GM18520 (cell line): ENCODE data around the gene SF1.
"Not testable (repeated sequence)": the region's sequence is repeated elsewhere in the genome, so short reads cannot be mapped to it uniquely, and the experiment has no call there.

Experiments
- ATAC-seq: cut with Tn5 transposase; IDR thresholded peaks from one replicate; pipeline ENCODE4 v1.9.1; 2021; ENCODE audit not compliant: unreplicated experiment

Gene SF1, protein sequence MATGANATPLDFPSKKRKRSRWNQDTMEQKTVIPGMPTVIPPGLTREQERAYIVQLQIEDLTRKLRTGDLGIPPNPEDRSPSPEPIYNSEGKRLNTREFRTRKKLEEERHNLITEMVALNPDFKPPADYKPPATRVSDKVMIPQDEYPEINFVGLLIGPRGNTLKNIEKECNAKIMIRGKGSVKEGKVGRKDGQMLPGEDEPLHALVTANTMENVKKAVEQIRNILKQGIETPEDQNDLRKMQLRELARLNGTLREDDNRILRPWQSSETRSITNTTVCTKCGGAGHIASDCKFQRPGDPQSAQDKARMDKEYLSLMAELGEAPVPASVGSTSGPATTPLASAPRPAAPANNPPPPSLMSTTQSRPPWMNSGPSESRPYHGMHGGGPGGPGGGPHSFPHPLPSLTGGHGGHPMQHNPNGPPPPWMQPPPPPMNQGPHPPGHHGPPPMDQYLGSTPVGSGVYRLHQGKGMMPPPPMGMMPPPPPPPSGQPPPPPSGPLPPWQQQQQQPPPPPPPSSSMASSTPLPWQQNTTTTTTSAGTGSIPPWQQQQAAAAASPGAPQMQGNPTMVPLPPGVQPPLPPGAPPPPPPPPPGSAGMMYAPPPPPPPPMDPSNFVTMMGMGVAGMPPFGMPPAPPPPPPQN

DNA sequence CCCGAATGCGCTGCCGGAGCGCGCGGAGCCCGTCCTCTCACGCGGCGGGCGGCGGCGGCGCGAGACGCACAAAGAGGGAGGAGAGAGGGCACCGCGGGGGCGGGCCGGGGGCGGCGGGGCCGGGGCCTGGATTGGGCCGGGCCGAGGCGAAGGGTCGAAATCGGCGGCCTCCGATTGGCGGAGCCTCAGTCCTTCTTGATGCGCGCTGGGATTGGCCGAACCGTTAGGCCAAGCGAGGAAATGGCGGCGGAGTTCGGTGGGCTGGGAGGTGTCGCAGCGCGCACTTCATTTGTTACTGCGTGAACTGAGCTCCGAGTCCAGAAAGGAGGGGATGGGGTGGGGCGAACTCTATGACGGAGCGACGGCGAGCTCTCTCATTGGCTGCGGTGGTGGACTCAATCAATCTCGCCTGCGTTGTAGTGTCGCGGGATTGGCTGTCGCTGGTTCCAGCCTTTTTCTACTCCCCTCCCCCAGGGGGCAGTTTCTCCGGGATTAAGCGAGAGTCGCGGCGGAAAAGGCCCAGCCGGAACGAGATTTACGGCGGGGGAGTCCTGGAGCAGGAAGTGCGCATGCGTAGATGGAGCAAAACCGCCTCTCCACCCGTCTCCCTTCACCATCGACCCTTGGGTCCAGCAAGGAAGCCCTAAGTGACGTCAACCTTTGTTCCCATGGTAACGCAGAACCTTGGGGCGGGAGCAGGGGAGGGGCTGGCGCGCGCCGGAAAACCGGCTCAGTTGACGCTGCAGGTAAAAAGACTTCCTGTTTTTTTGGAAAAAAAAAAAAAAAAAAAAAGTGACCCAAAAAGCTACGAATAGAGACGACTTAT is at the start of gene SF1:
SF1 (minus strand) TSS at position 70 of the 826 bp plus-strand sequence. CDS start 150 bp downstream, outside the sequence.
- peak; percentile 68 for ATAC-seq

DNA sequence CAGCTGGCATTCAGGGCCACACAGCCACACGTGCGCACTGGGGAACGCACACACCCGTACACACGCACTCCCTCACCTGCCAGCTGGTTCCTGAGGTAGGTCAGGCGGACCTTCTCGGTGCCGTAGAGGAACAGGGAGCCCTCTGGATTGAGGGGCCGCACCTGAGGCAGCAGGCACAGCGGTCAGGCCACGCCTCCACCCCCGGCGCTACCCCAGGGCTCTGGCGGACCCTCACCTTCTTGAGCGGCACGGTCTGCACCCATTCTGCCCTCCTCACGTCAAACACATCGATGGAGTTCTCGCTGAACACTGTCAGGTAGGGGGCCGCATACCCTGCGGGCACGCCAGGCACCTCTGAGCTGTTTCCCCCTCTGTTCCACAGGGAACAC is 49.1 kb upstream of the SF1 start:
- no peak for ATAC-seq

DNA sequence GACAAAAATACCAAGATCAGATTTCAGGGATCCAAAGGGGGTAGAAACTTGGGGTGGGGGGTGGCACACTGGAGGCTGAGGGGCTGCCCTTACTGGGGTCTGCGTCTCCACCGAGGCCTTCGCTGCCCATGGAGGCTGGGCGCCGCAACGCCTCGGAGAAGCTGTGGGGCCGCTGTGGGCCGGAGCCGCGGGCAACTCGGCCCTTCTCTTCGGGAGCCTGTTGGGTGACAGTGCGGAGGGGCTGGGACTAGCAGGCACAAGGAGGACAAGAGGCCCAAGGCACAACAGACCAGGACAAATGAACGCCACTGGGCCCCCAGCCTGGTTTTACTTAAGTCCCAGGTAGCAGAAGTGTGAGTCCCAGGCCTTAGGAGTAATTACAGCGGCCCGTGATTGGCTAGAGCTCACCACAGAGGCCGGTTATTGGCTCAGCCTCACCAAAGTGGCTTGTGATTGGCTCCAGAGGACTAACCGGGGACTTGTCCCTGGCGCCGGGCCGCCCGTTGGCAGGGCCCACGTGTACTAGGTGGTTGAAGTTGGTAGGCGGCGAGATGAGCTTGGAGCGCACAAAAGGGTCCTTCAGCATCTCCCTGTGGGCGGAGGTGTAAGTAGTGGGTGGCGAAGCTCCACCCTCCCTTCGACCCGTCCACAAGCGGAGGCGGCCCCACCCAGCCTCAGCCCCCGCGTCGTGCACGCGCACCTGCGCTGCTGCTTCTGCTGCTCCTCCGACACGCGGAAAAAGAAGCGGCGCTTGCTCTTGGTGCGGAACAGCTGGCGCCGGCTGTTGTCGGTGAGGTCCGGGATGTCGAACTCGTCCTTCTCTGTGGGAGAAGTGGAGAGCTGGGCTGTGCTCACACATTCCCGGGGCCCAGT is 48.5 kb upstream of the SF1 start:
- ATAC-seq = no peak

GRCh38 chr11:64826062-64826461 is 47.7 kb upstream of the SF1 start:
- no peak for ATAC-seq

- no peak for ATAC-seq
These were observed 45.3 kb upstream of the SF1 start for GRCh38 chr11:64823568-64824119.

DNA sequence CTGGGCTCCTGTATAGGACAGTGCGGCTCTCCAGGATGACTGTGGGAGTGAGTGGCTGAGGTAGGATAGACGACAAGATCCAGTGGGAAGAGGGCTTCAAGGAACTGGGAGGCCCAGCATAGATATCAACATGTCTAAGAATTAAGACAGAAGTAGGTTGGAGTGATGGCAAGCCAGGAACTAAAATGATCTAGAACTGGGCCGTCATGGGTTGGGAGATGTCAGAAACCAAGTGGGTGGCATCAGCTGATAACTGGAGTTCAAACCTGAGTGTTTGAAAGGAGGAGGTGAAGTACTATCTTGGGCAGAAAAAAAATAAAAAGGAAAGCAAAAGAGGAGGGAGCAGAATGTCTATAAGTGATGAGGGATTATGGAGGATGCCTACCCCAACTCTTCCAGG is 39.1 kb upstream of the SF1 start:
- ATAC-seq = no peak

DNA sequence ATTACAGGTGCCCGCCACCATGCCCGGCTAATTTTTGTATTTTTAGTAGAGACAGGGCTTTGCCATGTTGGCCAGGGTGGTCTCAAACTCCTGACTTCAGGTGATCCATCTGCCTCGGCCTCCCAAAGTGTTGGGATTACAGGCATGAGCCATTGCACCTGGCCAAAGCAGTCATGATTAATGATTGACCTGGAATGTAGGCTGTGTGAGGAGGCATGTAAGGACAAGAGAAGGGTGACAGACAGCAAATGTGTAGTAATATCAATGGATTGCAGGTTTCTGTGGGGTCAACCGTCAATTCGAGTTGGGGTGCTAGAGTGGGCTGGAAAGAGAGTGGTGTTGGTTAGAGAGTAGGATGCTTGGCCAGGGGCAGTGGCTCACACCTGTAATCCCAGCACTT is 37.1 kb upstream of the SF1 start:
- ATAC-seq = not testable (repeated sequence)

GRCh38 chr11:64814712-64815187 is 36.4 kb upstream of the SF1 start:
- ATAC-seq = peak; percentile 54

DNA sequence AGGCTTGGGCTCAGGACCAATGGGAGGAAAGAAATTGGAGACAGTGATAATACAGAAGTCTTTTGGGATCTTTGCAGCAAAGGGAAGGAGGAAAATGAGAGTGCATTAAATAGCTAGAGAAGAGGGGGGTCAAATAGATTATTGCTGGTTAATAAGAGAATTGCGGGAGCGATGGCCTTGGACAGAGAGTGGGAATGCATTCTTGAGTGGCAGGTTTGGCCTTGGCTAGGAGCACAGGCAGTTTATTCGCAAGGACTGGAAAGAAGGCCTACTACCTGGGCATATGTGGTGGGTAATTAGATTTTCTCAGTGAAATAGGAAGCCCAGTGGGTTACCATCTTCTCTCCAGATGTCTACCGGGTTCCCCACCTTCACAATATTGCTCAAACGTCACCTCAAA is 35.5 kb upstream of the SF1 start:
- no peak for ATAC-seq

- ATAC-seq = no peak
These were observed 32.5 kb upstream of the SF1 start for GRCh38 chr11:64810891-64811272.

DNA sequence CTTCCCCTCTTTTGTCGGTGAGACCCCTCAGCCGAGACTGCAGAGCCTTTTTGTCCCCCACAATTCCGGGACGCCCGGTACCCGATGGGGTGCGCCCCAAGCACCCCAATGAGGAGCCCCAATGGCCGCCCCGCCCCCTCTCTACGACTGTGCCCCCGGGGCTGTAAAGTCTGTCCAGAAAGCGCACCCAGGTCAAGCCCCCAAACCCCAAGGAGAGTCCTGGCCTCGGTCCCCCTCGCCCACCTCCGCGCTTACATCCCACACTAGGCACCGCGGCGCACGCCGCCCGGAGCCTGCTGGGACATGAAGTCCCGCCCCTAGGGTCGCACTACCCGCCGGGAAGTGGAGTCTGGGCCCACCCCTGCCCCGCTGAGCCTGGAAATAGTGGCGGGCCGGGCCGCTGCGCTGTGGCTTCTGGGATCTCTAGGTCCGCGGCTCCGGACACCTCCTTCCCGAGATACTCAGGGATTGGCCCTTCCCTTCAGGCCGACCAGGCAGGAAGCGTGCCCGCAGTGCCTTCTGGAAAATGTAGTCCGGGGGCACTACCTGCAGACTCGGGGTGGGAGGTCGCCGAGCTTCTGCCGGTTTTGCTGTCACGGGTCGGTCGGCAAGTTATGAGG is 32.0 kb upstream of the SF1 start, which contains the start of gene MEN1:
MEN1 (minus strand) TSS at position 281 of the 620 bp plus-strand sequence. CDS start 442 bp downstream, outside the sequence.
- ATAC-seq = no peak

- ATAC-seq = no peak
These were observed 31.5 kb upstream of the SF1 start for GRCh38 chr11:64809781-64810241.

GRCh38 chr11:64805481-64805880 is 27.1 kb upstream of the SF1 start:
- no peak for ATAC-seq

DNA sequence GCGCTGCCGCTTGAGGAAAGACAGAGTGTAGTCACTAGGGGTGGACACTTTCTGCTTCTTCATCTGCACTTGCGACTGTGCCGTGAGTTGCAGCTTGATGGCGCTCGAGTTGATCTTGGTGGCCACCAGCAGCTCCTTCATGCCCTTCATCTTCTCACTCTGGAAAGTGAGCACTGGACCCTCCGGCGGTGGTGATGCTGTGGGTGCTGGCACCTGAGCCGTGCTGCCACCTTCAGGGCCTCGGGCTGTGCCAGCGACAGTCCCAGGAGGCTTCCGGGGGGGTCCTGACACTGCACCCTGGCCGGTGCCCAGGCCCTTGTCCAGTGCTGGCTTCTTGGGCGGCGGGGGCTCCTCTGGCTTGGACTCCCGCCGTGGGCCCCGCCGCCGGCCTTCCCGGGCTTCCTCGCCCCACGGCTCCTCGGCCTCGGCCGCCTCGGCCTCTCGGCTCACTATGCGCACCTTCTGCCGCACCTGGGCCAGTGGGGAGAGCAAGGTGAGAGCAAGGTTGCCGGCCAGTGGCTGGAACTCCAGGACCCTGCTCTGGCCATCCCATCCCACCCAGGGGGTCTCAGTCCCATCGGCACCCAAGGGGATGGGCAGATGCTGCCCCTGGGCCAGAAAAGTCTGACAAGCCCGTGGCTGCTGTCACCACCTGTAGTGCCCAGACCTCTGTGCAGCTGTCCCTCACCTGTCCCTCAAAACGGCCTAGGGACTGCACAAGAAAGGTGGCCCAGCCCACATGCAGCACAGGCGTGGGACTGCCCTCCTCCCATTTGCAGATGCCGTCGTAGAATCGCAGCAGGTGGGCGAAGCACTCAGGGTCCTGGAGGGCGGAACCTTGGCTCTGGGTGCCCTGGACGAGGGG is 26.2 kb upstream of the SF1 start:
- no peak for ATAC-seq

- ATAC-seq = no peak
These were observed 25.6 kb upstream of the SF1 start for GRCh38 chr11:64803846-64804345.

DNA sequence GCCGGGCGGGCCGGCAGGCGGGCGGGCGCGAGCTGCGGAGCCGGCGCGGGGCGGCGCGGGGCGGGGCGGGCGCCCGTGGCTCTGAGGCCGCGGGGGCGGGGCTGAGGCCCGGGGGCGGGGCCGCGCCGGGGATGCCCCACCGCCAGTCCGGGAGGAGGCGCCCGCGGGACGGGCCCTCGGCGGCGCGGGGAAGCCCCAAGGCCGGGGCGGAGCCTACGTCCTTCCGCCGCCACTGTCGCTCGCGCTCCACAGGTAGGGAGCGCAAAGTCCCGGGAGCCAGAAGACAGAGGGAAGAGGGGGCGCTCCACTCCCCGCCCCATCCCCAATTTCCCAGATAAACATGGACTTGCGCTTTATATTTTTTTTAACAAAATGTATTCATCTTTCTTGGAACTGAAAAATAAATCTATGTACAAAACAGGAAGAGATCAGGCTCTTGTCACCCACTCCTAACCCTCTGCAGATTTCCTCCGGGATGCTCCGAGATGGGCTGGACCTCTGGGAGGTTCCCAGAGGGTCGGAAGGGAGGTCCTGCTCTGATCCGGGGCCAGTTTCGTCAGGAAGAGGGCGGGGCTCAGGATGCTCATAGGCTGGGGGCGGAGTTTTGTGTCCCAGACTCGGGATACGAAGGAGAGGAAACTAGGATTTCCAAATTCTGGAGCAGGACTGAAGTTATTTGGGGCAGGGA is 25.0 kb upstream of the SF1 start, which contains the start of gene MAP4K2:
MAP4K2 (minus strand) TSS at position 57 of the 688 bp plus-strand sequence. CDS start 65 bp downstream, outside the sequence.
- ATAC-seq = peak; percentile 47

DNA sequence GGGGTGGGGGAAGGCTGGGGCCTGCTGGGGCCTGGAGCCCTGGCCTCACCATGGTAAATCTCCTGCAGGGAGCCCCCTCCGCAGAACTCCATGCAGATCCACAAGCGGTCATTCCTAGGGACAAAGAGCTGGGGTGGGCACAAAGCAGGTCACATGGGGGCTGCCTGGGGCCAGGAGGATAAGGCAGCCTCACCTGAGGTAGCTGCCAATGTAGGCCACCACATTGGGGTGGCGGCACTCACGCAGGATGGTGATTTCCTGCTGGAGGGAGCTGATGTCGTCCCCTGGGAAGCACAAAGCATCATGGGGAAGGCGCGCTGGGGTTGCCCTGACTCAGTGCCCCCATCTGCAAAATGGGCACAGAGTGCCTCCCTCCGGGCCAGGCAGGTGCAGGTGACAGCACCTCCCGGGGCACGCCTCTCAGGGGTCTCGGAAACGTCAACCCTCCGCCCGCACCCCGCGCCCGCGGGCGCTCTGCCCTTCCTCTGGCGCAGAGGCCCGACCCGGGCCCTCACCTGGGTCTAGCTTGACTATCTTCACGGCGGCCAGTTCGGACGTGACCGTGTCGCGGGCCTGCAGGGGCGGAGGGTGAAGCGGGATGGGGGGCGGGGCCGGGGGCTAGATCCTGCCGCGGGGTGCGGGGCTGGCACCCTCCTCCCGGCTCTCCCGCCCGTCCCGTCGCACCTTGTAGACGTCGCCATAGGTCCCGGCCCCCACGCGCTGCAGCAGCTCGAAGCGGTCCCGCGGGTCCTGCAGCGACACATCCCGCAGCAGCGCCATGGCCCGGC is 24.2 kb upstream of the SF1 start:
- ATAC-seq = peak; percentile 18
